A673 (cell line): Measurements from ENCODE around the gene SEC61A2. TPM values are rescaled to one million over a fixed set of nuclear protein-coding genes. Genes with fewer than 3 reads are reported as not detected.
A peak's percentile ranks its signal among the peaks of the same experiment; 100 is the strongest.
"Not testable (repeated sequence)": the region's sequence is repeated elsewhere in the genome, so short reads cannot be mapped to it uniquely, and the experiment has no call there.

Experiments used
- BruUV-seq: library from RNA; stranded (reverse); fragments of 400-500 nt; replicated peaks from 2 replicates; lab custom pipeline; 2021; lab: Mats Ljungman, UMichigan
- CTCF ChIA-PET: fragments of 300-600 bp; sonication (Branson Sonifier 250); formaldehyde crosslinking; loops from one replicate; lab custom pipeline; 2022; ENCODE audit warnings: antibody characterized with exemption; lab: Charles Lee
- POLR2A ChIA-PET: fragments of 300-600 bp; sonication (Branson Sonifier 250); formaldehyde crosslinking; loops from one replicate; lab custom pipeline; 2022; ENCODE audit warnings: antibody characterized with exemption; ENCODE audit not compliant: low non-redundant PET; lab: Charles Lee
- DNase-seq: peaks from one replicate; pipeline ENCODE4 v3.0.0-alpha.2; 2015; ENCODE audit warnings: low spot score
- H3K27ac ChIP-seq: fragments of 200-600 bp; sonication (generic); 2 replicates; pipeline ENCODE4 v1.5.1; 2016; ENCODE audit warnings: mixed run types, low read depth, mild to moderate bottlenecking, mixed read lengths, antibody characterized with exemption, low read length; ENCODE audit not compliant: poor library complexity, severe bottlenecking
- H3K27me3 ChIP-seq: fragments of 200-600 bp; sonication (generic); replicated peaks from 2 replicates; pipeline ENCODE4 v1.6.1; 2017; ENCODE audit warnings: mixed run types, low read depth, mild to moderate bottlenecking, mixed read lengths, antibody characterized with exemption, low read length; ENCODE audit not compliant: insufficient read depth, poor library complexity
- H3K36me3 ChIP-seq: fragments of 200-600 bp; sonication (generic); 2 replicates; pipeline ENCODE4 v1.6.1; 2016; ENCODE audit warnings: mixed run types, mild to moderate bottlenecking, mixed read lengths, antibody characterized with exemption, low read length; ENCODE audit not compliant: insufficient read depth, poor library complexity, severe bottlenecking
- H3K4me1 ChIP-seq: fragments of 200-600 bp; sonication (generic); 2 replicates; pipeline ENCODE4 v1.6.1; 2017; ENCODE audit warnings: mixed run types, mild to moderate bottlenecking, mixed read lengths, antibody characterized with exemption, low read length; ENCODE audit not compliant: insufficient read depth, poor library complexity, severe bottlenecking
- H3K4me3 ChIP-seq: fragments of 200-600 bp; sonication (generic); 2 replicates; pipeline ENCODE4 v1.5.1; 2016; ENCODE audit warnings: low read depth, mixed run types, mild to moderate bottlenecking, mixed read lengths, low read length; ENCODE audit not compliant: poor library complexity, severe bottlenecking
- H3K9me3 ChIP-seq: fragments of 200-600 bp; sonication (generic); 2 replicates; pipeline ENCODE4 v1.6.1; 2016; ENCODE audit warnings: mixed run types, low read depth, mild to moderate bottlenecking, mixed read lengths, antibody characterized with exemption, low read length; ENCODE audit not compliant: poor library complexity, severe bottlenecking
- EZH2 ChIP-seq: fragments of 200-600 bp; sonication (generic); IDR thresholded peaks from 2 replicates; pipeline ENCODE4 v1.6.1; 2017; ENCODE audit warnings: borderline replicate concordance, low read depth, mild to moderate bottlenecking, mixed read lengths, antibody characterized with exemption, low read length; ENCODE audit not compliant: poor library complexity, severe bottlenecking
- intact Hi-C: fragments of 100-400 bp; cut with micrococcal nuclease; formaldehyde crosslinking; loops from one replicate; pipeline ENCODE4 v1.10.0; 2022; ENCODE audit not compliant: unreplicated experiment
- total RNA-seq: library from RNA; stranded (reverse); gene quantifications from 2 replicates; pipeline ENCODE4 v1.2.3, GENCODE V29; 2021
- TF ChIP-seq, protein P1 (sequence below): fragments of 300-800, 200-600 bp; sonication (generic); conservative IDR thresholded peaks from 2 replicates; pipeline ENCODE4 v1.5.1; 2017; ENCODE audit warnings: low read depth, mild to moderate bottlenecking, antibody characterized with exemption, low read length, moderate library complexity, mixed read lengths

Gene SEC61A2
- total RNA-seq, 1 experiment from 2014 or later: 17.2 TPM

DNA sequence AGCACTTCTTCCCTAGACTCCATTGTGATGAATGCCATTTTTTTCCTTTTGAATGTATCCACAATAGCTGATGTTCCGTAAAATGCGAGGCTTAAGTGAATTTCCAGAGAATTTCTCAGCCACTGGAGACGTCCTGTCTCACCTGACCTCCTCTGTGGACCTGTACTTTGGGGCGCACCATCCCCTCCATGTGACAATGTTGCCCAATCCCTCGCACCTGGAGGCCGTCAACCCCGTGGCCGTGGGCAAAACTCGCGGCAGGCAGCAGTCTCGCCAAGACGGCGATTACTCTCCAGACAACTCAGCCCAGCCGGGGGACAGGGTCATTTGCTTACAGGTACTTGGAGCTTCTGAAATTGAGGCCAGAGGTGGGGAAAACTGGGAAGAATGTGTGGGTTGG, 40.6 kb upstream of the SEC61A2 start:
- TF ChIP-seq EZH2: no peak
- TF ChIP-seq, protein P1, sequence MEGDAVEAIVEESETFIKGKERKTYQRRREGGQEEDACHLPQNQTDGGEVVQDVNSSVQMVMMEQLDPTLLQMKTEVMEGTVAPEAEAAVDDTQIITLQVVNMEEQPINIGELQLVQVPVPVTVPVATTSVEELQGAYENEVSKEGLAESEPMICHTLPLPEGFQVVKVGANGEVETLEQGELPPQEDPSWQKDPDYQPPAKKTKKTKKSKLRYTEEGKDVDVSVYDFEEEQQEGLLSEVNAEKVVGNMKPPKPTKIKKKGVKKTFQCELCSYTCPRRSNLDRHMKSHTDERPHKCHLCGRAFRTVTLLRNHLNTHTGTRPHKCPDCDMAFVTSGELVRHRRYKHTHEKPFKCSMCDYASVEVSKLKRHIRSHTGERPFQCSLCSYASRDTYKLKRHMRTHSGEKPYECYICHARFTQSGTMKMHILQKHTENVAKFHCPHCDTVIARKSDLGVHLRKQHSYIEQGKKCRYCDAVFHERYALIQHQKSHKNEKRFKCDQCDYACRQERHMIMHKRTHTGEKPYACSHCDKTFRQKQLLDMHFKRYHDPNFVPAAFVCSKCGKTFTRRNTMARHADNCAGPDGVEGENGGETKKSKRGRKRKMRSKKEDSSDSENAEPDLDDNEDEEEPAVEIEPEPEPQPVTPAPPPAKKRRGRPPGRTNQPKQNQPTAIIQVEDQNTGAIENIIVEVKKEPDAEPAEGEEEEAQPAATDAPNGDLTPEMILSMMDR: no peak
- Histone ChIP-seq H3K27me3 (no peaks in the 10 kb centered on the region), H3K27ac (peak overlapping the region; percentile 57), H3K9me3 (no peaks in the 10 kb centered on the region), H3K4me1 (no peaks in the 10 kb centered on the region), H3K4me3 (no peak overlapping the region), H3K36me3 (peaks cover 61% of the 10 kb centered on the region)
- ChIA-PET POLR2A (no interaction called here), CTCF (no interaction called here)
- DNase-seq: no peak
- intact Hi-C loops: no loop called here
- no TSS peak for BruUV-seq

DNA sequence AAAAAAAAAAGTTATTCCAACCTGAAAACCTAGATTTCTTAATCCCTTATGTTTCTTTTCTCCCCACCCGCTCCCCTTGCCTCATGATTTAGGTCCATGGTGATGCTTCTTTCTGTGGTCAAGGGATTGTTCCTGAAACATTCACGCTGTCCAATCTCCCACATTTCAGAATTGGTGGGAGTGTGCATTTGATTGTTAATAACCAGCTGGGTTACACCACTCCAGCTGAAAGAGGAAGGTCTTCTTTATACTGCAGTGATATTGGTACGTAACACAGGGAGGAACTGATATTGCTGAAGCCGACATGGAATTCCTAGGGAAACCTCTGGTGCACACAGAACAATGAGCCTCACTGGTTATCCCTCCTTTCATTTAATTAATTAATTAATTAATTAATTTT, 38.1 kb upstream of the SEC61A2 start:
- BruUV-seq: no TSS peak
- no peaks in the 10 kb centered on the region for H3K4me1 ChIP-seq
- intact Hi-C loops: no loop called here
- DNase-seq: no peak
- ChIA-PET CTCF (no interaction called here), POLR2A (no interaction called here)
- no peaks in the 10 kb centered on the region for H3K27me3 ChIP-seq
- H3K9me3 ChIP-seq: no peaks in the 10 kb centered on the region
- H3K4me3 ChIP-seq: no peak overlapping the region
- TF ChIP-seq, protein P1: no peak
- no peak for TF ChIP-seq EZH2
- H3K36me3 ChIP-seq: peaks cover 64% of the 10 kb centered on the region
- no peak overlapping the region for H3K27ac ChIP-seq

DNA sequence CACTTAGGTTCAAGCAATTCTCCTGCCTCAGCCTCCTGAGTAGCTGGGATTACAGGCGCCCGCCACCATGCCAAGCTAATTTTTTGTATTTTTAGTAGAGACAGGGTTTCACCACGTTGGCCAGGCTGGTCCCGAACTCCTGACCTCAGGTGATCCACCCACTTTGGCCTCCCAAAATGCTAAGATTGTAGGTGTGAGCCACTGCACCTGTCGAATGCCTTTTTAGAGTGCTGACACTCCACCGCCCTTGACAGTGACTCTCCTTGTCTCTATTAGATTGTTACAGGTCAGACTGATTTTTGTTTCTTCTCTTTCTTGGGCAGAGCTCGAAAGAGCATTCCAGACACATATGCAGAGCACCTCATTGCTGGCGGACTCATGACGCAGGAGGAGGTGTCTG, 32.1 kb upstream of the SEC61A2 start:
- intact Hi-C loops, BruUV-seq, CTCF ChIA-PET, H3K27me3 ChIP-seq, POLR2A ChIA-PET, H3K27ac ChIP-seq, H3K9me3 ChIP-seq, H3K4me1 ChIP-seq, DNase-seq, H3K4me3 ChIP-seq: not testable (repeated sequence)
- peaks cover 62% of the 10 kb centered on the region for H3K36me3 ChIP-seq

- intact Hi-C loops: no loop called here
- ChIA-PET CTCF (no interaction called here), POLR2A (no interaction called here)
- no TSS peak for BruUV-seq
- Histone ChIP-seq H3K27ac (no peak overlapping the region), H3K27me3 (no peaks in the 10 kb centered on the region), H3K4me3 (no peak overlapping the region), H3K4me1 (no peaks in the 10 kb centered on the region), H3K36me3 (peaks cover 61% of the 10 kb centered on the region), H3K9me3 (no peaks in the 10 kb centered on the region)
- no peak for DNase-seq
- TF ChIP-seq, protein P1: no peak
- no peak for TF ChIP-seq EZH2
These were observed 31.7 kb upstream of the SEC61A2 start for GRCh38 chr10:12097791-12098190.
